GM21717 (cell line): ENCODE data around the gene IFRD1.
"Not testable (repeated sequence)": the region's sequence is repeated elsewhere in the genome, so short reads cannot be mapped to it uniquely, and the experiment has no call there.

Source experiments
- ATAC-seq: cut with Tn5 transposase; IDR thresholded peaks from one replicate; pipeline ENCODE4 v1.9.1; 2021; ENCODE audit warnings: mild to moderate bottlenecking, moderate library complexity; ENCODE audit not compliant: unreplicated experiment

IFRD1 gene

GRCh38 chr7:112515989-112516388 is 65.7 kb downstream of the IFRD1 start:
- no peak for ATAC-seq

- not testable (repeated sequence) for ATAC-seq
These were observed 66.2 kb downstream of the IFRD1 start for GRCh38 chr7:112516418-112516817.

- ATAC-seq, result no peak
These were observed 67.2 kb downstream of the IFRD1 start for GRCh38 chr7:112517487-112517886.

GRCh38 chr7:112520787-112521186 is 70.5 kb downstream of the IFRD1 start:
- ATAC-seq, result no peak

- no peak for ATAC-seq
These were observed 71.7 kb downstream of the IFRD1 start for GRCh38 chr7:112521942-112522341.

GRCh38 chr7:112523871-112524270 is 73.6 kb downstream of the IFRD1 start:
- ATAC-seq, result no peak
